ENCODE measurements around the gene TBC1D5. TPM values are rescaled to one million over a fixed set of nuclear protein-coding genes. Genes with fewer than 3 reads are reported as not detected.
"Not testable (repeated sequence)": the region's sequence is repeated elsewhere in the genome, so short reads cannot be mapped to it uniquely, and the experiment has no call there.

Gene TBC1D5
- total RNA-seq, 2 experiments from 2014 or later, result 40.9 to 41.0 TPM

GRCh38 chr3:17724948-17725347, 17.5 kb downstream of the TBC1D5 start:
- POLR2A ChIA-PET, result no interaction called here
- CTCF ChIA-PET, result interaction anchor here (0.7 kb wide), 1 partner anchor 155 kb away, joined by 3 read pairs; no protein-coding TSS in a partner anchor

GRCh38 chr3:17724122-17724521, 18.3 kb downstream of the TBC1D5 start:
- ChIA-PET CTCF (no interaction called here), POLR2A (no interaction called here)

- POLR2A ChIA-PET, result no interaction called here
- CTCF ChIA-PET, result no interaction called here
Observed at GRCh38 chr3:17717411-17717810, 25.0 kb downstream of the TBC1D5 start.

GRCh38 chr3:17714473-17714872, 28.0 kb downstream of the TBC1D5 start:
- POLR2A ChIA-PET, result interaction anchor here (1.0 kb wide), 1 partner anchor 11 kb away, joined by 3 read pairs; no protein-coding TSS in a partner anchor
- CTCF ChIA-PET, result no interaction called here

- POLR2A ChIA-PET, result no interaction called here
- CTCF ChIA-PET, result no interaction called here
Observed at GRCh38 chr3:17709236-17709810, 33.1 kb downstream of the TBC1D5 start.

- CTCF ChIA-PET, result no interaction called here
- POLR2A ChIA-PET, result no interaction called here
Observed at GRCh38 chr3:17707813-17708543, 34.5 kb downstream of the TBC1D5 start.

- CTCF ChIA-PET, POLR2A ChIA-PET: not testable (repeated sequence)
Observed at GRCh38 chr3:17705991-17706390, 36.4 kb downstream of the TBC1D5 start.

GRCh38 chr3:17699815-17700214, 42.6 kb downstream of the TBC1D5 start:
- CTCF ChIA-PET, result not testable (repeated sequence)
- POLR2A ChIA-PET, result interaction anchor here (0.7 kb wide), 1 partner anchor 397 kb away, joined by 3 read pairs; no protein-coding TSS in a partner anchor

GRCh38 chr3:17695665-17696064, 46.8 kb downstream of the TBC1D5 start:
- CTCF ChIA-PET, result not testable (repeated sequence)

GRCh38 chr3:17693670-17693999, 48.8 kb downstream of the TBC1D5 start:
- CTCF ChIA-PET, POLR2A ChIA-PET: not testable (repeated sequence)

More at GRCh38 chr3:17695665-17696064, 46.8 kb downstream of the TBC1D5 start:
- POLR2A ChIA-PET, result not testable (repeated sequence)

- CTCF ChIA-PET, POLR2A ChIA-PET: not testable (repeated sequence)
Observed at GRCh38 chr3:17692846-17693669, 49.4 kb downstream of the TBC1D5 start.

GRCh38 chr3:17687566-17687965, 54.9 kb downstream of the TBC1D5 start:
- POLR2A ChIA-PET, result no interaction called here

GRCh38 chr3:17686613-17687012, 55.8 kb downstream of the TBC1D5 start:
- ChIA-PET CTCF (no interaction called here), POLR2A (no interaction called here)

More at GRCh38 chr3:17687566-17687965, 54.9 kb downstream of the TBC1D5 start:
- CTCF ChIA-PET, result no interaction called here

GRCh38 chr3:17683542-17684207, 58.8 kb downstream of the TBC1D5 start:
- ChIA-PET CTCF (no interaction called here), POLR2A (no interaction called here)

- POLR2A ChIA-PET, result no interaction called here
- CTCF ChIA-PET, result no interaction called here
Observed at GRCh38 chr3:17680530-17680929, 61.9 kb downstream of the TBC1D5 start.

GRCh38 chr3:17678116-17678741, 64.2 kb downstream of the TBC1D5 start:
- ChIA-PET CTCF (no interaction called here), POLR2A (no interaction called here)

- ChIA-PET CTCF (no interaction called here), POLR2A (no interaction called here)
Observed at GRCh38 chr3:17674082-17674686, 68.2 kb downstream of the TBC1D5 start.

GRCh38 chr3:17672506-17672905, 69.9 kb downstream of the TBC1D5 start:
- POLR2A ChIA-PET, result no interaction called here
- CTCF ChIA-PET, result no interaction called here

GRCh38 chr3:17670749-17671148, 71.7 kb downstream of the TBC1D5 start:
- CTCF ChIA-PET, result no interaction called here
- POLR2A ChIA-PET, result no interaction called here

- CTCF ChIA-PET, result no interaction called here
- POLR2A ChIA-PET, result interaction anchor here (0.7 kb wide), 1 partner anchor 65 kb away, joined by 4 read pairs; no protein-coding TSS in a partner anchor
Observed at GRCh38 chr3:17664923-17665322, 77.5 kb downstream of the TBC1D5 start.

Measured in activated CD8-positive, alpha-beta memory T cell treated with anti-CD3 and anti-CD28 coated beads for 36 hours (primary cell).